GM18909 (cell line): ENCODE measurements around the gene CLEC6A.
"Not testable (repeated sequence)": the region's sequence is repeated elsewhere in the genome, so short reads cannot be mapped to it uniquely, and the experiment has no call there.

Source experiments
- ATAC-seq: cut with Tn5 transposase; IDR thresholded peaks from one replicate; pipeline ENCODE4 v1.9.1; 2021; ENCODE audit warnings: mild to moderate bottlenecking; ENCODE audit not compliant: unreplicated experiment, poor library complexity

The CLEC6A gene

DNA sequence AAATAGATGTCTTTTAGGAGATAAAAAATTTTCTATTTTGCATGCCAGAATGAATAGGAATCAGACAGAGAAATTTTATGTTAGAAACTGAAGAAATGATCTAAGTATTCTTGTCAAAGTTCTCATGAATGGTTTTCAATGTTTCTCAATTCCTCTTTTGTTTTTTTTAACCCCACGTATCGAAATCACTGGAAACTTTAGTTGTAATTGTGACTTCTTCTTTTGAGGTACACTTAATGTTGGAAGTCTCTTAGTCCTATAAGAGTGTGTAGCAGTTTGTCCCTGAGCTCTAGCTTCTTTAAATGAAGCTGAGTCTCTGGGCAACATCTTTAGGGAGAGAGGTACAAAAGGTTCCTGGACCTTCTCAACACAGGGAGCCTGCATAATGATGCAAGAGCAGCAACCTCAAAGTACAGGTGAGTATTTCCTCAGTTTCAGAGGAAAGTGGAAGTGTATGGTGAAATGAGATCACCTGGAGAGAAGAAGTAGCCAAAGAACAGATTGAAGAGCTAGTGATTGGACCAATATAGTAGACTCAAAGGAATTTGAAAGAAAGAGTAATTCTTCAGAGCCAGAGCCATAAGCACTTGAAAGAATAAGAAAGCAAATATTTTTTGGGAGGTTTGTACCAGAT, at the start of gene CLEC6A:
Gene CLEC6A (plus strand): TSS at position 236 of the 634 bp plus-strand sequence. CDS start 150 bp downstream, at position 386.
- ATAC-seq, result no peak

DNA sequence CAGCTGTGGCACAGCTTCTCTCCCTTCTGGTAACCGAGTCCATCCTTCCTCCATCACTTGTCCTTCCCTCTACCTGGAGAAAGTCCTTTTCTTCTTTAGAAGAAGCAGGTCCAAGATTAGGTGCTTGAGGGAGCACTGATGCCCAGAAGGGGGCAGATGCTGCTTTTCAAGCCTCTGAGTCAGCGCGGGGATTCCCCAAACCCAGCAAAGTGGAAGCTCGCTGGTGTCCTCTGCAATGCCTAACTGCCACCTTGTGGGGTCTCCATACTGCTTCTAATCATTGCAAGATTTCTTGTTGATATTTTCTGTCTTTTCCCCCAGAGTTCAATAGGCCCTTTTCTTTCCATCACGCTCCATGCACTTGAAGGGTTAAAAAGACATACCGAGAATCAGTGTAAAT, 36.2 kb upstream of the CLEC6A start:
- not testable (repeated sequence) for ATAC-seq

DNA sequence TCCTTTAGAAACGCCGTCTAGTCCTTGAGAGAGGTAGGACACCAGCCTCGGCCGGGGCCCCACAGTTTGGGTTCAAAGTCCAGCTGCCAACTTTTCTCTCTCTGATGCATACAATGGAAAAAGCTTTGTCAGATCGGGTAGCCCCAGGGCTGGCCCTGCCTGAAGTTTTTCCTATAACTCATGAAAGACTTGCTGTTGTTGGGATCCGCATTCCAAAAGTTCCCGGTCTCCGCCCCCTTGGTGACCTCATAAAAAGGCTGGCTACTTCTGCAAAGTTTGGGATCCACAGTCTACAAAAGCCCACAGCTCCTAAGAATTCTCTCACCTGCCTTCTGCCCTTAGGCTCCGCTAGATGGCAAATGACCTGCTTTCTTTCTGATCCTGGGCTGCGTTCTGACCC, 35.3 kb upstream of the CLEC6A start:
- ATAC-seq, result no peak

DNA sequence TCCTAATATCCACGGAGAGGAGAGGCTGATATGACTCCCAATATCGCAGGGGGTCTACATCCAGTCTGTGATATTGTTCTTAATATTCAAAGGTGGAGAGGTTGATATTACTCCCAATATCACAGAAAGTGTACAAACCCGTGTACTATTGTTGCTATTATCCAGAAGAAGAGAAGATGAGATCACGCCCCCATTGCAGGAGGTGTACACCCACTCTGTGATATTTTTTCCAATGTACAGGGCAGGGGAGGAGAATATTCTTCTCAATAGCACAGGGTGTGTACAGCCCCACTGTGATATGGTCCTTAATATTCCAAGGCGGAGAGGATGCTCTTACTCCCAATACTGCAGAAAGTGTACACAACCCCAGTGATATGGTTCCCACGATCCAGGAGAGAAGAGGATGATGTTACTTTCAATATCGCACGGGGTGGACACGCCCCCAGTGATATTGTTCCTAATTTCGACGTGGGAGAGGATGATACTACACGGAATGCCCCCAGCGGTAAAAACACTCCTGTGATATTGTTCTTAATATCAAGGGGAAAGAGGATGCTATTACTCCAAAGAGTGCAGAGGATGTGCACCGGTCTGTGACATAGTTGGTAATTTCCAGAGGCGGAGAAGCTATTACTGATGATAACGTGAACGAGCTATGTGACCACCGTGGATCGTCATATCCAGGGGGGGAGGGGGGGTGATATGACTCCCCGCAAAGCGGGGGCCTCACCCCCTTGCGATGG, 11.1 kb upstream of the CLEC6A start:
- not testable (repeated sequence) for ATAC-seq

DNA sequence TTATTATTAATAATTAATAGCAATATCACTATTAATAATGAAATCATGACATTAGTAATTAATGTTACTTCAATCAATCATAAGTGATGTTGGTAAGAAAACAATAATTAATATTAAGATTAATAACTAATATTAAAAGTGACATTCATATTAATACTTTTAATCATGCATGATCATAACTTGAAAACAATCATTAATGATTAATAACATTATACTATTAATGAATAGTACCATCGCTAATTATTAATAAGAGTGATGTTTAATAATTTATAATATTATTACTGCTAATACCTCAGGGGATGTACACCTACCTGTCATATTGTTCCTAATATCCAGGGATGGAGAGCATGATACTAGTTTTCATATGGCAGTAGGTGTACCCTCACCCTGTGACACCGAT, 10.0 kb upstream of the CLEC6A start:
- no peak for ATAC-seq

DNA sequence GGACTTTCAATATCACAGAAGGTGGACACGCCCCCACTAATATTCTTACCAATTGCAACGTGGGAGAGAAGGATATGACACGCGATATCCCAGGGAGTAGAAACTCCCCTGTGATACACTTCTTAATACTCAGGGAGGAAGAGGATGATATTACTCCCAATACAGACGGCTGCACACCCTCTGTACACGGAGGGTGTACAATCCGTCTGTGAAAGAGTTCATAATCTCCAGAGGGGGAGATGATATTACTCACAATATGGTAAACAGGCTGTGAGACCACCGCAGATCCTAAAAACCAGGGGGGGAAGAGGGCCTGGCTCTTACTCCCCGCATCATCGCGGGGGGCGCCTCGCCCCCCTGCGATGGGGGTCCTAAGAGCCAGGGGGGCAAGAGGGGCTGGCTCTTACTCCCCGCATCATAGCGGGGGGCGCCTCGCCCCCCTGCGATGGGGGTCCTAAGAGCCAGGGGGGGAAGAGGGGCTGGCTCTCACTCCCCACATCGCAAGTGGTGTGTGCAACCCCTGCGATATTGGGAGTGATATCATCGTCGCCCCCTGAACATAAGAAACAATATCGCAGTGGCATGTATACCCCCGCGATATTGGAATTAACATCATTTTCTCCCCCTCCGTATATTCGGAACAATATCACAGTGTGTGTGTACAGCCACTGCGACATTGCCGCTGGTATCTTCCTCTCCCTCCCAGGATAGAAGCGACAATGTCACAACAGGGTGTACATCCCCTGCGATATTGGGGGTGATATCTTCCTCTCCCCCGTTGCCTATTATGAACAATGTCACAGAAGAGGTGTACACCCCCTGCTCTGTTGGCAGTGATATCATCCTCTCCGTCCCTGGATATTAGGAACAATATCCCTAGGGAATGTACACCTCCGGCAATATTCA, 8.9 kb upstream of the CLEC6A start:
- no peak for ATAC-seq

DNA sequence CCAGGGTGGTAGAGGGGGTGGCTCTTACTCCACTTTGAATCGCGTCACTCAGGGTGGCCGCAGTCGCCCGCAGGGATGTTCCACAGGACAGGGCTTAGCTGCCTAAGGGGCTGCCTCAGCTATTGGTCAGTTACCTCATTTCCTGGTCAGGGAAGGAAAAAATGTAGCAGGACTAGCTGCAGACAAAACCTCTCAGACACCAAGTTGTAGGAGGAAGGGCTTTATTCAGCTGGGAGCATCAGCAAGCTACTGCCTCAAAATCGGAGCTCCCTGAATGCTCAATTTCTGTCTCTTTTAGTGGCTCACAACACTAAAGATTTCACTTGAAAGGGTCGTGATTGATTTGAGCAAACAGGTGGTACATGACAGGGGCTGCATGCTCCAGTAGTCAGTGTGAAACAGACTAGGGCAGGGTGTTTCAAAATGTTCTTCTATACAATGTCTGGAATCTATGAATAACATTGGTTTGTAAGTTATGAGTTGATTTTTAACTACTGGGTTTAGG, 6.4 kb upstream of the CLEC6A start:
- no peak for ATAC-seq

DNA sequence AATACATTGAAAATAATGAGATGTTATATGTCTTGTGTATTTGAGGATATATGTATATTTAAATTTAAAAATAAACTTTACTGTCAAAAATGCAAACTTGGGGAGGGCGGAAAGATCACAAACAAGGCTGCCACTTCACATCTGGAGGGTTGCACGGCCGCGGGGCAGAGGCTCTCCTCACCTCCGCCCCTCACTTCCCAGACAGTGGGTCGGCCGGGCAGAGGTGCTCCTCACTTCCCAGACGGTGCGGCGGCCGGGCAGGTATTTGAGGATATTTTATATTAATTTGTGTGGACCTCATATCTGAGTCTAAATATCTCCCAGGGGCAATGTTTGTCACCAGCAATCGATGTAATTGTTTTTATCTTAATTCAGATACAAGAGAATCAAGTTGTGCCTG, 3.7 kb upstream of the CLEC6A start:
- no peak for ATAC-seq

DNA sequence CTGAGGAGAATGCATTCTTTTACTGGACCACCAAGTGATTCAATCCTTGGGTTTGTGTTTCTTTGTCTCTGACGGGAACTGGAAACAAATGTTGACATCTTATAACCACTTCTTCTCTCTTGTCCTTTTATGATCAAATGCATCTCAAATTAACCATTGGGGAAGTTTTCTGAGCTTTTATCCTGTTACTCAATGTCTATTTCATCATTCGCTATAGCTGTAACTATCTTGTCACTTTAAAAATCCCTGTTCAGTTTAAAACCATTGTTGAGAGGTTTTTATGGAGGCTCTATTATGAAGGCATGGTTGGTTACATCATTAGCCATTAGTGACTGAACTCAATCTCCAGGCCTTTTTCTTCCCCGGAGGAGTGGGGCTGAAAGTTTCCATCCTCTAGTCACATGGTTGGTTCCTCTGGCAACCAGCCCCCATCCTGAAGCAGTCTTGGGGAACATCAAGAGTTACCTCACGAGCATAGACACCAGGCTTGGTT, 2.7 kb upstream of the CLEC6A start:
- ATAC-seq, result no peak

DNA sequence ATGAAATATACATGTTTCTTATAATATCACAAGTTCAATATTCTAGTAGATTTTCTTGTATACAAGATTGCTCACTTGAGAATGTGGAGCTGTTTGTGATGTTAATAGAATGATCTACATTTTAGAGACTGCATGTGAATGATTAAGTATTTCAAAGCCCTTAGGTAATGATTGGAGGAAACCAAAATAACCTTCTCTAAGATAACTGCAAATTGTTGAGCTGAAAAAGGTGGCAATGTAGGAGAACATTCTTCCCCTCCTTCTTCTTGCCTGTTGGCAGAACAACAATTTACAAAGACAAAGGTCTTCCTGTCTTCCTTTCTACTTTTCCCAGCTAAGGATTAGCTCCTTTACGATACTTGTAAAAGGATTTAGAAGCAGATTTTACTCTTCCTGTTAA, 2.0 kb upstream of the CLEC6A start:
- ATAC-seq, result no peak

DNA sequence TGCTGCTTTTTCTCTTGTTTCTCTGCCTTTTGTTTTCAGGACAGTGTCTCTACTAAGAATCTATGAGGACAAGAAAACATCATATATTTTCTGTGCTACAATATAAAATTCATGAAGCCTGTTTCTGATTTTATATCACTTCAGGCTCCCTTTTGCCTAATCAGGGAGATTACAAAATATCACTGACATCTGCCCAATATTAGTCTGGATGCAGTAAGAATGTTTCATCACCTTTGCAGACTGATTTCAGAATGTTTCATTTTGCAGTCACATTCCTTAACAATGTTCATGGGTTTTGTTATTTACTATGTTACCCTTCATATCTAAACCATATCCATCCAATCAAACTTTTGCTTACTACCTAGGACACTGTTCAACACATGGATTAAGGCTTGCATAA, 491 bp upstream of the CLEC6A start:
- ATAC-seq, result no peak

DNA sequence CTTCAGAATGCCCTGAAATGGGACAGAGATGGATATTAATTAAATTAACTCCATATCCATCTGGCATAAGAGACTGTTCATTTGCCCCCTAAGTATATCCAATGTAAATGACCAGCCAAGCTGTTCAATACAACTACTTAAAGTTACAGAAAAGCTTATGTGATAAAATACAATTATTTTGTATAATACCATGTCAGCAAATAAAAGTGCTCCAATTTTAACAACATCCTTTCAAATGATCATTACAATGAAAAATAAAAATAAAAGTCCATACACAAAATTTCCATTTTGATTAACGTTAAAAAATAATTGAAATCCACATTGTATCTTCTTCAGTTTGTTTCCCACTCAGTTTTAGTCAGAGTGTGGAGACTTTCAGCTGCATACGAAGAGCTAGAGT, 5.7 kb downstream of the CLEC6A start:
- no peak for ATAC-seq

DNA sequence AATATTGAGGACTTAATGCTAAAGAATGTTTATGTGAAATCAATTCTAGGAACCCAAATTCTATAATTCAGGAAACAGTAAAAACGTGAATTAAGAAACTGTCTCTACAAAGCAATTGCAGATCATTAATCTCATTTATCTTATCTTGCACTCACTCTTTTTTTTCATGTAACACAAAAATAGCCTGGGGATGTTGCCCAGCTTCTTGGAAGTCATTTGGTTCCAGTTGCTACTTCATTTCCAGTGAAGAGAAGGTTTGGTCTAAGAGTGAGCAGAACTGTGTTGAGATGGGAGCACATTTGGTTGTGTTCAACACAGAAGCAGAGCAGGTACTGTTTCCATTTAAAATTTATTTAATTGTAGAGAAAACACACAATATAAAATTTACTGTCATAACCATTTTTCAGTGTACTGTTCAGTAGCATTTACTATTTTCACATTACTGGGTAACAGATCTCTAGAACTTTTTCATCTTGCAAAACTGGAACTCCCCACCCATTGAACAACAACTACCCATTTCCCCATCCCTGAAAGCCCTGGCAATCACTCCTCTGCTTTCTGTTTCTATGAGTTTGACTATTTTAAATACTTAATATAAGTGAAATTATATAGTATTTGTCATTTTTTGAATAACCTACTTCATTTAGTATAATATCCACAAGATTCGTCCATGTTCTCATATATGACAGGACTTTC, 9.7 kb downstream of the CLEC6A start:
- no peak for ATAC-seq

DNA sequence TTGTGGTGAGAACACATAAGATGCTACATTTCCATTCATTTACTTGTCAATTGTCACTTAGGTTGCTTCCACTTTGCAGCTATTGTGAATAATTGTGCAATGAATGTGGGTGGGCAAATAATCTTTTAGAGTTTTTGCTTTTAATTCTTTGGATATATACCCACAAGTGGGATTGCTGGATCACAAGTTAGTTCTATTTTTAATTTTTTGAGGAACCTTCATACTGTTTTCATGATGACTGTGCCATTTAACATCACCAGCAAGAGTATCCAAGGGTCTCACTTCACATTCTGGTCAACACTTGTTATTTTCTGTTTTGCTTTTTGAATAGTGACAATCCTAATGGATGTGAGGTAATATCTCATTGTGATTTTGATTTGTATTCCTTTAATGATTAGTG, 10.5 kb downstream of the CLEC6A start:
- ATAC-seq, result no peak

DNA sequence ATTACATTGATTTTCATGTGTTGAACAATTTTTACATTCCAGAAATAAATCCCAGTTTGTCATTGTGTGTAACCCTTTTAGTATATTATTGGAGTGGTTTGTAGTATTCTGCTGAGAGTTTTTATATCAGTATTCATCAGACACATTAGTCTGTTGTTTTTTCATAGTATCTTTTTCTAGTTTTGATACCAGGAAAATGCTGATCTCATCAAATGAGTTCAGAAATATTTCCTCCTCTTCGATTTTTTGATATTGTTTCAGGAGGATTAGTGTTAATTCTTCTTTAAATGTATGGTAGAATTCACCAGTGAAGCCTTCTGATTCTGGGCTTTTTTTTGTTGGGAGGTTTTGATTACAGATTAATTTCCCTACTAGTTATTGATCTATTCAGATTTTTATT, 15.3 kb downstream of the CLEC6A start:
- no peak for ATAC-seq

DNA sequence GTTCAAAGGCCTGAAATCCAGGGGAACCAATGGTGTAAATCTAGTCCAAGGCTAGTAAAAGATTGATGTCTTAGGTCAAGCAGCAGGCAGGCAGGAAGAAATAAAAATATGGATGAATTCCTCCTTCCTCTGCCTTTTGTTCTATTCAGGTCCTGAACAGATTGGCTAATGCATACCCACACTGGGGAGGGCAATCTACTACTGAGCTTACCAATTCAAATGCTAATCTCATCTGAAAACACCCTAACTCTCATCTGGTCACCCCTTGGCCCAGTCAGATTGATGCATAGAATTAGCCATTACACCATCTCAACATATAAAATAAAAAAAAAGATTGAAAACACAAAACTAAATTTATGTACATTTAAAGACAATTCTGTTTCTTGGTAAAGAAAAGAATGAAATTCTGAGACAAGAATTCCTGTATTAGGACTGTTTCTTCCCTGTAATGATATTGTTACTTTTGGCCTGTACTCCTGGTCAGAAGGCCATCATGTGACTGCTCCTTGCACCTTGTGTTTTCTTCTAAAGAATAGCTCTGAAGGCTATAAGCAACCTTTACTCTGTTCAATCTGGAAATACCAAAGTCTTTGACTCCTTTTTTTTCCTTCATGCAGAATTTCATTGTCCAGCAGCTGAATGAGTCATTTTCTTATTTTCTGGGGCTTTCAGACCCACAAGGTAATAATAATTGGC, 19.9 kb downstream of the CLEC6A start:
- no peak for ATAC-seq

DNA sequence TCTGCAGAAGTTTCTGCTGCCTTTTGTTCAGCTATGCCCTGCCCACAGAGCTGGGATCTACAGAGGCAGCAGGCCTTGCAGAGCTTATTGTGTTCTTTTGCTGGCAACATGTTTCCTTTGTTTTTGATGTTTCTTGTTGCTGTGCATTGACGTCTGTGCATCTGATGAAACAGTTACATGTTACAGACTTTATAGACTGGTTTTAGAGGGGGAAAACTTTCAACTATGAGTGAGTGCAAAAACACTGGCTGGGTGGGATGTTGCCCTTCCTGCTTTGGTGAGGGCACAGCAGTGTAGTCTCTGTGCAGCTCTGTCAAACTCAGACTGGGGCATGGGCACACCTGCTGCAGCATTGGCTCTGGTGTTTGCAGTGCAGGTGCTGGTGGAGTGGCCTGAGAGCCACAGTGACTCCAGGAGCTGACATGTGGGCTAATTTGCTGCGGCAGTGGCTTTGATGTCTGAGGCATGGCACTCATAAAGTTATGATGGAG, 26.9 kb downstream of the CLEC6A start:
- no peak for ATAC-seq

DNA sequence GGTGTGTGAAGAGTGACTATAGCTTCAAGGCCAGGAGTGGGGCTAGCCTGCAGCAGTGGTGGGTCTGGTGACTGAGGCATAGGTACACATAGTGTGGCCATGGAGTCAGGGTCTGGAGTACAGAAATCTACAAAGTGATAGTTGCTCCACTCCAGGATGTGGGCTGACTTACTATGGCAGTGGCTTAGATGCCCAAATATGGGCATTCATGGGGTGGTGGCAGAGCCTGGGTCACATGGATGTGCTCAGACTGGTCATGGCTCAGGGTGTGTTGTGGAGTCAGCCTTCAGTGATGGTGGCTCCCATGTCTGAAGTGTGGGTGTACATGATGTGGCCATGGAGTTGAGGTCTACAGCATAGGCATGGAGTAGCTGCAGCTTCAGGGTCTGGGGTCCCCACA, 27.3 kb downstream of the CLEC6A start:
- ATAC-seq, result no peak
